Mesodermal cell (in vitro differentiated cells): ENCODE results near the gene GPR158.

Source experiments
- H3K27ac ChIP-seq: 2 replicates; pipeline ENCODE4 v1.7.0; 2013; ENCODE audit warnings: mild to moderate bottlenecking, low read depth, low read length, moderate library complexity; ENCODE audit not compliant: severe bottlenecking
- H3K36me3 ChIP-seq: 2 replicates; pipeline ENCODE4 v1.7.1; 2013; ENCODE audit warnings: mild to moderate bottlenecking, low read length, moderate library complexity; ENCODE audit not compliant: control insufficient read depth, insufficient read depth
- H3K4me1 ChIP-seq: one replicate; pipeline ENCODE4 v1.7.1; 2013; ENCODE audit warnings: mild to moderate bottlenecking, low read length; ENCODE audit not compliant: insufficient read depth, control insufficient read depth, poor library complexity, severe bottlenecking
- H3K4me3 ChIP-seq: 2 replicates; pipeline ENCODE4 v1.7.0; 2013; ENCODE audit warnings: low read length, control low read depth, mild to moderate bottlenecking; ENCODE audit not compliant: insufficient read depth, poor library complexity, severe bottlenecking; ENCODE audit errors: extremely low read depth
- H3K9me3 ChIP-seq: 2 replicates; pipeline ENCODE4 v1.7.1; 2013; ENCODE audit warnings: mild to moderate bottlenecking, low read length, moderate library complexity; ENCODE audit not compliant: control insufficient read depth
- WGBS, 2 experiments: methylation state at CpG; one replicate each; pipeline ENCODE4 v1.1.5; 2013; ENCODE audit warnings: missing lambda C conversion rate in 2 of 2; ENCODE audit not compliant: insufficient coverage in 2 of 2; 5-methylcytosine and 5-hydroxymethylcytosine counted together

The GPR158 gene

GRCh38 chr10:25565570-25565969 lies 390.8 kb downstream of the GPR158 start:
- 83 to 91% methylated on average over 4 to 7 of the region's 7 CpGs for WGBS, 2 experiments
- Histone ChIP-seq H3K9me3 (no peaks in the 10 kb centered on the region), H3K27ac (no peak overlapping the region), H3K36me3 (no peaks in the 10 kb centered on the region), H3K4me3 (no peak overlapping the region), H3K4me1 (no peaks in the 10 kb centered on the region)

GRCh38 chr10:25573316-25573715 lies 398.5 kb downstream of the GPR158 start:
- WGBS, 2 experiments: 80% methylated on average over 1 of the region's 3 CpGs; no CpG with 5 or more reads in 1 of the 2 experiments
- Histone ChIP-seq H3K9me3 (no peaks in the 10 kb centered on the region), H3K4me3 (no peak overlapping the region), H3K4me1 (no peaks in the 10 kb centered on the region), H3K36me3 (no peaks in the 10 kb centered on the region), H3K27ac (no peak overlapping the region)

- no peaks in the 10 kb centered on the region for H3K36me3 ChIP-seq
- H3K27ac ChIP-seq: no peak overlapping the region
- H3K4me3 ChIP-seq: no peak overlapping the region
- WGBS, 2 experiments: 85 to 100% methylated on average over 2 to 5 of the region's 7 CpGs
- H3K9me3 ChIP-seq: no peaks in the 10 kb centered on the region
- no peaks in the 10 kb centered on the region for H3K4me1 ChIP-seq
Measured at GRCh38 chr10:25575343-25575742, 400.5 kb downstream of the GPR158 start.

GRCh38 chr10:25578061-25578460 lies 403.3 kb downstream of the GPR158 start:
- Histone ChIP-seq H3K4me3 (no peak overlapping the region), H3K4me1 (no peaks in the 10 kb centered on the region), H3K27ac (no peak overlapping the region), H3K36me3 (no peaks in the 10 kb centered on the region), H3K9me3 (no peaks in the 10 kb centered on the region)
- 86 to 89% methylated on average over 1 to 3 of the region's 4 CpGs for WGBS, 2 experiments

- no peak overlapping the region for H3K27ac ChIP-seq
- no peaks in the 10 kb centered on the region for H3K36me3 ChIP-seq
- WGBS, 2 experiments: 90 to 93% methylated on average over 6 of the region's 6 CpGs
- H3K4me3 ChIP-seq: no peak overlapping the region
- no peaks in the 10 kb centered on the region for H3K4me1 ChIP-seq
- peaks cover 3% of the 10 kb centered on the region for H3K9me3 ChIP-seq
Measured at GRCh38 chr10:25582961-25583360, 408.2 kb downstream of the GPR158 start.

GRCh38 chr10:25600651-25601050 lies 425.9 kb downstream of the GPR158 start:
- 88 to 93% methylated on average over 3 to 4 of the region's 4 CpGs for WGBS, 2 experiments
- H3K36me3 ChIP-seq: no peaks in the 10 kb centered on the region
- no peak overlapping the region for H3K27ac ChIP-seq

GRCh38 chr10:25604591-25604990 lies 429.8 kb downstream of the GPR158 start:
- Histone ChIP-seq H3K27ac (no peak overlapping the region), H3K4me1 (no peaks in the 10 kb centered on the region)
- 75 to 98% methylated on average over 3 to 4 of the region's 4 CpGs for WGBS, 2 experiments

More at GRCh38 chr10:25600651-25601050, 425.9 kb downstream of the GPR158 start:
- Histone ChIP-seq H3K4me3 (no peak overlapping the region), H3K4me1 (no peaks in the 10 kb centered on the region), H3K9me3 (no peaks in the 10 kb centered on the region)

GRCh38 chr10:25614652-25615051 lies 439.9 kb downstream of the GPR158 start:
- Histone ChIP-seq H3K27ac (no peak overlapping the region), H3K4me1 (no peaks in the 10 kb centered on the region), H3K9me3 (no peaks in the 10 kb centered on the region), H3K36me3 (no peaks in the 10 kb centered on the region), H3K4me3 (no peak overlapping the region)
- WGBS, 2 experiments: 60 to 82% methylated on average over 1 of the region's 2 CpGs

More at GRCh38 chr10:25604591-25604990, 429.8 kb downstream of the GPR158 start:
- no peaks in the 10 kb centered on the region for H3K9me3 ChIP-seq
- no peak overlapping the region for H3K4me3 ChIP-seq
- H3K36me3 ChIP-seq: no peaks in the 10 kb centered on the region

- no peaks in the 10 kb centered on the region for H3K4me1 ChIP-seq
Measured at GRCh38 chr10:25615926-25616325, 441.1 kb downstream of the GPR158 start.

GRCh38 chr10:25616903-25617592 lies 442.2 kb downstream of the GPR158 start:
- Histone ChIP-seq H3K4me1 (no peaks in the 10 kb centered on the region), H3K27ac (no peak overlapping the region), H3K4me3 (no peak overlapping the region), H3K9me3 (no peaks in the 10 kb centered on the region), H3K36me3 (no peaks in the 10 kb centered on the region)
- no CpG with 5 or more reads among the region's 1 CpG for WGBS, 2 experiments

More at GRCh38 chr10:25615926-25616325, 441.1 kb downstream of the GPR158 start:
- Histone ChIP-seq H3K36me3 (no peaks in the 10 kb centered on the region), H3K4me3 (no peak overlapping the region), H3K27ac (no peak overlapping the region), H3K9me3 (no peaks in the 10 kb centered on the region)
- 86 to 94% methylated on average over 3 to 4 of the region's 5 CpGs for WGBS, 2 experiments

GRCh38 chr10:25627606-25628005 lies 452.8 kb downstream of the GPR158 start:
- H3K27ac ChIP-seq: no peak overlapping the region
- no peak overlapping the region for H3K4me3 ChIP-seq
- WGBS, 2 experiments: 88 to 92% methylated on average over 3 of the region's 3 CpGs
- no peaks in the 10 kb centered on the region for H3K36me3 ChIP-seq
- H3K9me3 ChIP-seq: no peaks in the 10 kb centered on the region
- H3K4me1 ChIP-seq: no peaks in the 10 kb centered on the region
